HepG2 (cell line): ENCODE measurements around the gene COPS7A. TPM values are rescaled to one million over a fixed set of nuclear protein-coding genes. Genes with fewer than 3 reads are reported as not detected.

ENCODE experiments used
- AGO2 ChIP-seq: fragments of 200-400 bp; formaldehyde crosslinking; optimal IDR thresholded peaks from 2 replicates; pipeline ENCODE3; 2017; ENCODE audit warnings: mild to moderate bottlenecking, low read depth, low read length, moderate library complexity
- ARNTL ChIP-seq: sonication (generic); formaldehyde crosslinking; IDR thresholded peaks from 2 replicates; pipeline ENCODE4 v1.4.0; 2020; ENCODE audit warnings: mild to moderate bottlenecking, missing genetic modification reagents
- GATAD1 ChIP-seq: IDR thresholded peaks from 2 replicates; pipeline ENCODE4 v1.6.1; 2016; ENCODE audit warnings: missing genetic modification reagents, missing compliant biosample characterization
- HMGXB4 ChIP-seq, 2 experiments: sonication (generic) in 1 of 2; formaldehyde crosslinking in 1 of 2; IDR thresholded peaks; 2 replicates each; pipeline versions ENCODE4 v1.4.0 to v1.6.1; 2018 to 2020; ENCODE audit warnings: missing genetic modification reagents in 2 of 2, borderline replicate concordance in 1 of 2, low read depth in 1 of 2, mild to moderate bottlenecking in 1 of 2, missing biosample characterization in 1 of 2
- IRF2 ChIP-seq: IDR thresholded peaks from 2 replicates; pipeline ENCODE4 v1.6.1; 2018; ENCODE audit warnings: missing genetic modification reagents, missing compliant biosample characterization
- JUNB ChIP-seq: sonication (generic); formaldehyde crosslinking; IDR thresholded peaks from 2 replicates; pipeline ENCODE4 v1.8.0; 2022; ENCODE audit warnings: missing genetic modification reagents, mild to moderate bottlenecking, borderline replicate concordance
- MAFF ChIP-seq: IDR thresholded peaks from 2 replicates; pipeline ENCODE4 v1.6.1; 2011; ENCODE audit warnings: low read depth, low read length, improper control_type of control experiment
- MAZ ChIP-seq, 2 experiments: sonication (generic) in 1 of 2; formaldehyde crosslinking in 1 of 2; IDR thresholded peaks; 2 replicates each; pipeline versions ENCODE4 v1.5.0 to v1.6.1; 2012 to 2020; ENCODE audit warnings: low read depth in 2 of 2, mild to moderate bottlenecking in 2 of 2, borderline replicate concordance in 1 of 2, improper control_type of control experiment in 1 of 2, low read length in 1 of 2, missing genetic modification reagents in 1 of 2, moderate library complexity in 1 of 2
- NCOA5 ChIP-seq: sonication (generic); formaldehyde crosslinking; IDR thresholded peaks from 2 replicates; pipeline ENCODE4 v1.4.0; 2020; ENCODE audit warnings: missing genetic modification reagents
- PAX8 ChIP-seq: sonication (generic); formaldehyde crosslinking; IDR thresholded peaks from 2 replicates; pipeline ENCODE4 v1.8.0; 2022; ENCODE audit warnings: mild to moderate bottlenecking, missing genetic modification reagents, borderline replicate concordance
- SALL1 ChIP-seq: sonication (generic); formaldehyde crosslinking; IDR thresholded peaks from 2 replicates; pipeline ENCODE4 v1.8.0; 2022; ENCODE audit warnings: mild to moderate bottlenecking, missing genetic modification reagents
- ZBTB7B ChIP-seq: sonication (generic); formaldehyde crosslinking; IDR thresholded peaks from 2 replicates; pipeline ENCODE4 v1.4.0; 2020; ENCODE audit warnings: missing genetic modification reagents
- ZGPAT ChIP-seq: IDR thresholded peaks from 2 replicates; pipeline ENCODE4 v1.6.1; 2016; ENCODE audit warnings: mild to moderate bottlenecking
- ZNF562 ChIP-seq: sonication (generic); formaldehyde crosslinking; IDR thresholded peaks from 2 replicates; pipeline ENCODE4 v1.8.0; 2022; ENCODE audit warnings: missing genetic modification reagents, borderline replicate concordance
- polyA plus RNA-seq, 8 experiments: library from polyadenylated mRNA; depleted of rRNA in 3 of 8; stranded (reverse) in 7 of 8; unstranded in 1 of 8; fragments of >200 nt; fragmentation: Illumina TruSeq in 4 of 8; extraction: Trizol in 4 of 8; gene quantifications; 2 replicates each; pipeline versions ENCODE4 v1.2.1 to v1.2.3, GENCODE V29; 2011 to 2016; ENCODE audit warnings: low read depth in 4 of 8, missing spikeins in 1 of 8, mixed read lengths in 1 of 8; ENCODE audit not compliant: insufficient read depth in 1 of 8
- total RNA-seq, 5 experiments: library from RNA; depleted of rRNA; stranded (reverse); fragments of >200 nt; fragmentation: Illumina TruSeq; extraction: Trizol; gene quantifications; 2 replicates each; pipeline ENCODE4 v1.2.3, GENCODE V29; 2016; ENCODE audit warnings: low read depth in 1 of 5
- TF ChIP-seq, protein P1 (sequence below): sonication (generic); formaldehyde crosslinking; IDR thresholded peaks from 2 replicates; pipeline ENCODE4 v1.8.0; 2022; ENCODE audit warnings: mild to moderate bottlenecking, missing genetic modification reagents, borderline replicate concordance

Gene COPS7A
- total and polyA plus RNA-seq, 2 of the 13 experiments (the other 11 are each of a cell fraction or from before 2014, with no cell fraction given), result 40.0 to 73.6 TPM

DNA sequence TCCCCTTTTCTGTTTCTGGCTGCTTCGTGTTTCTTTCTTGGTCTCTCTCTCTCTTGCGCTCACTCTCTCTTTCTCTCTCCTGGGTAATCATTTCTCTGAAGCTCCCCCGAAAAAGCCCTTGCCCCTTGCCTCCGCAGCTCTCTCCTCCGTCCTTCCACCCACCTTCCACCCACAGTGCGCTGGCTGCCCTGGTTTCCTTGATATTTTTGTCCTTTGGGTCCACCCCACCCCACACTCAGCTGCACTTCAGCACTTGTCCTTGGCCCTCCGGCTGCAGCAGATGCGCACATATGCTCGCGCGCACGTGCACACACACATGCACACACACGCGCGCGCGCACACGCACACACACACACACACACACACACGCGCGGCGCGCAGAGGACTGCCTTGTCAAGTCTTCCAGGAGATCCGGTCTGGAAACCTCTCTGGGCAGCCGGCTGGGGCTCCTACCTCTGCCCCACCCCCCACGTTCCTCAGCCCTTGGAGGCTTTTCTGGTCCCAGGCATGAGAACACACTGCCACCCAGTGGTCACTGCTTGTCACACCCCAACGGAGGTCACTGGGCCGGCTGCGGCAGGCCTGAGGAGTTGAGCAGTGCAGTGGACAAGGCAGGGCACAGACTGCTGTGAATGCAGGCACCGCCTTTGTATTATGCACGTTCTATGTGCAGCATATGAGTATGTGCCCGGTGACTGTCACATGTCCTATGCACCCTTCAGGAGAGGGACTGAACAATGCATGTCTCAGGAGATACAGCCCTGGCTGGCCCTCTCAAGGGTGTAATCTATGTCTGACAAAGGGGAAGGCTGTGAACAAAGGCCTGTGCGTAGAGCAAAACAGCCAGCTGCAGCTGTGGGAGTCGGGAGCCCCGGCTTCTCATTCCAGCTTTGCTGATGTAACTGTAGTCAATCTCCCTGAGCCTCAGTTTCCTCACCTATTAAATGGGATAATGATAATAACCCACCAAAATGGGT, 55.0 kb downstream of the COPS7A start (continued):
- peak; percentile 96 for TF ChIP-seq ARNTL (CRISPR knock-in tag)
- no peak for TF ChIP-seq NCOA5 (CRISPR knock-in tag)
- peak; percentile 78 for TF ChIP-seq AGO2
- TF ChIP-seq ZGPAT (CRISPR knock-in tag), result peak; percentile 73
- no peak for TF ChIP-seq JUNB (CRISPR knock-in tag)
- no peak for TF ChIP-seq ZNF562 (CRISPR knock-in tag)
- TF ChIP-seq MAFF, result no peak
- TF ChIP-seq PAX8, result no peak
- peak; percentile 92 to 96 for TF ChIP-seq HMGXB4 (CRISPR knock-in tag; IDR thresholded peaks at IDR 0.05; ENCODE audit: borderline replicate concordance in 1 of 2, low read depth in 1 of 2)
- no peak; the same call in 1 of the 2 replicates for TF ChIP-seq ZBTB7B (CRISPR knock-in tag)
- TF ChIP-seq IRF2, result peak; percentile 72; the same call in 1 of the 2 replicates
- TF ChIP-seq, protein P1, sequence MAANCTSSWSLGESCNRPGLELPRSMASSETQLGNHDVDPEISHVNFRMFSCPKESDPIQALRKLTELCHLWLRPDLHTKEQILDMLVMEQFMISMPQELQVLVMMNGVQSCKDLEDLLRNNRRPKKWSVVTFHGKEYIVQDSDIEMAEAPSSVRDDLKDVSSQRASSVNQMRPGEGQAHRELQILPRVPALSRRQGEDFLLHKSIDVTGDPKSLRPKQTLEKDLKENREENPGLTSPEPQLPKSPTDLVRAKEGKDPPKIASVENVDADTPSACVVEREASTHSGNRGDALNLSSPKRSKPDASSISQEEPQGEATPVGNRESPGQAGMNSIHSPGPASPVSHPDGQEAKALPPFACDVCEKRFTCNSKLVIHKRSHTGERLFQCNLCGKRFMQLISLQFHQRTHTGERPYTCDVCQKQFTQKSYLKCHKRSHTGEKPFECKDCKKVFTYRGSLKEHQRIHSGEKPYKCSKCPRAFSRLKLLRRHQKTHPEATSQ (CRISPR knock-in tag), result 0 out of 2 replicates have a peak, but pooled peaks have one; percentile 41
- peak; percentile 67 for TF ChIP-seq GATAD1 (CRISPR knock-in tag)
- peak; percentile 43; the same call in 1 of the 2 replicates for TF ChIP-seq MAZ (IDR thresholded peaks at IDR 0.05; ENCODE audit: borderline replicate concordance, low read depth, low read length)
- no peak for TF ChIP-seq MAZ (CRISPR knock-in tag; IDR thresholded peaks at IDR 0.05; ENCODE audit: low read depth)
- TF ChIP-seq SALL1, result peak; percentile 83
